IPS-15b (cell line): ENCODE results near the gene TPPP.

Source experiments
- H3K27me3 ChIP-seq: one replicate; pipeline ENCODE4 v1.6.1; 2013; ENCODE audit warnings: low read length; ENCODE audit not compliant: control insufficient read depth, insufficient read depth
- H3K36me3 ChIP-seq: one replicate; pipeline ENCODE4 v1.6.1; 2013; ENCODE audit warnings: low read length; ENCODE audit not compliant: control insufficient read depth, insufficient read depth
- H3K4me1 ChIP-seq: one replicate; pipeline ENCODE4 v1.6.1; 2013; ENCODE audit warnings: mild to moderate bottlenecking, low read length; ENCODE audit not compliant: control insufficient read depth, insufficient read depth
- H3K4me3 ChIP-seq: one replicate; pipeline ENCODE4 v1.5.1; 2013; ENCODE audit warnings: low read depth, low read length
- H3K9ac ChIP-seq: one replicate; pipeline ENCODE4 v1.6.1; 2013; ENCODE audit warnings: low read depth, mild to moderate bottlenecking, low read length
- H3K9me3 ChIP-seq: one replicate; pipeline ENCODE4 v1.6.1; 2013; ENCODE audit warnings: mild to moderate bottlenecking, low read length; ENCODE audit not compliant: control insufficient read depth, insufficient read depth

The TPPP gene

DNA sequence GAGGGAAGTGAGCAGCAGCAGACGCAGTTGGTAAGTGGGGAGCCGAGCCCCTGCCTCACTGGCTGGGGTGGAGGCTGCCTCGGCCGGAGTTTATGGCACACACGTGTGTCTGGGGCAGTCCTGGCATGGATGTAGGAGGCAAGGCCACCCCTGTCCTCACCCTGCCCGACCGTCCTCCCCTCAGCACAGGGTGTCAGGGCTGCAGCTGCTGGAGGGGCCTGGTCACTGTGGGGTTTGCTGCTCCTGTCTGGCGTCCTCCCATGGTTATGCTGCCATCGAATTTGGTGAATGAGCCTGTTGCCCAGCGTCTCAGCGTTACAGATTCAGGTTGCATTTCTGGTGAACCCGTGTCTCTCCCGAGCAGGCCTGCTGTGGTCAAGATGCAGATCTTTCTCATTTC lies 48.6 kb downstream of the TPPP start:
- Histone ChIP-seq H3K4me1 (no peaks in the 10 kb centered on the region), H3K36me3 (peaks cover 81% of the 10 kb centered on the region), H3K27me3 (no peaks in the 10 kb centered on the region), H3K9ac (no peak overlapping the region), H3K4me3 (no peak overlapping the region), H3K9me3 (peaks cover 5% of the 10 kb centered on the region)

DNA sequence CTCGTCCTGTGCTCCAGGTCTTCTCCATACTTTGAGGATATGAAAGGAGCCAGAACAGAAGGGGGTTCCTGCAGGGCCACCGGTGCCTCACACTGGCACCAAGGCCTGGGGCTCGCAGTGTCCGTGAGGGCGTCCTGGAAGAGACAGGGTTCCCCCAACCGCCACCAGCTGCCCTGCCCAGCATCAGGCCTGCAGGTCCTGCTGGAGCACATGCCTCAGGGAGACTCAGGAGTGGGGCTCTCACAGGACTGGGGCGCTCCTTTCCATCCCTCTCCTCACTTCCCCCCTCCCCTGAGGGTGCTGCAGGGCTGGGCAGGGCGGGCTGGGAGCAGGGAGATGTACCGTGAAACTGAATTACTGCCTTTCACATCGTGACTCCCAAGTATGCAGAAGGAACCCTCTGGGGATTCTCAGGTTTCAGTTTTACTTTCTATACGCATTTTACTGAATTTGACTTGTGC lies 49.3 kb downstream of the TPPP start:
- Histone ChIP-seq H3K36me3 (peaks cover 82% of the 10 kb centered on the region), H3K4me1 (no peaks in the 10 kb centered on the region), H3K9me3 (peaks cover 5% of the 10 kb centered on the region)

DNA sequence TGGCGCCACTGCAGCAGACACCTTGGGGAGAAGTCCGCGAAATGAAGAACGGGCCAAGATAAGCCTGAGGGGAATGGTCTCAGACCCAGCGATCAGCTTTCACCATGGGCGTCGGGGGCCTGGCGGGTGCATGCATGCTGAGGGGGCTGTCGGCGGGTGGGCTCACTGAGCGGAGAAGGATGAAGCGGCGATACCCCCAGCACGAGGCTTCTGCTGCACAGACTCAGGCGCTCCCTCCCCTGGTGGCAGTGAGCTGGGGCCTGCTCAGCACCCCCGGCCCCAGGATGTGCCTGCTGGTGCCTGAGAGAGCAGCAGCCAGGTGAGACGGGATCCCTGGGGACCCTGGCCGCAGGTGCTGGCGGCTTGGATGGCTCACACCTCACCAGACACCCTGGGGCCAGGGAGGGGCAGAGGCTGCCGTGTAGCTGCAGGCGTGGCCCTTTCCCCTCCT lies 49.8 kb downstream of the TPPP start:
- H3K36me3 ChIP-seq: peaks cover 83% of the 10 kb centered on the region
- H3K9me3 ChIP-seq: peaks cover 5% of the 10 kb centered on the region
- H3K27me3 ChIP-seq: no peaks in the 10 kb centered on the region
- H3K4me1 ChIP-seq: no peaks in the 10 kb centered on the region
- no peak overlapping the region for H3K9ac ChIP-seq
- no peak overlapping the region for H3K4me3 ChIP-seq

More for the DNA sequence above, 49.3 kb downstream of the TPPP start:
- Histone ChIP-seq H3K4me3 (no peak overlapping the region), H3K9ac (no peak overlapping the region), H3K27me3 (no peaks in the 10 kb centered on the region)

DNA sequence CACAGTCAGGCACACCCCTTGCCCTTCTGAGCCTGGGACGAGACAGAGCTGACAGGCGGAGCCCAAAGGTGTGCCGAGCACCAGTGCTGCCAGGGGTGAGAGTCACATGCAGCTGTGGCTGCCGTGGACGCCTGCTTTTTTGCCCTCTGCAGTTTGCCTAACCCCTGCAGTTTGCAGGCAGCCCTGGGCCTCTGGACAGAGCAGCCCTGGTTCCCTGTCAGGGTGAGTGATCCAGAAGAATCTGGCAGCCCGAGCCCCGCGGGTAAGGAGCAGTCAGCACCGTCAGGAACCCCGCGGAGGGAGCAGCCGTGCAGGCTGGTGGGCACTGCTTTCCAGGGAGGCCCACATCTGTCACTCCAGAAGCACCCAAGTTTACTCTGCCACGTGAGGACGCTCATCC lies 50.7 kb downstream of the TPPP start:
- peaks cover 83% of the 10 kb centered on the region for H3K36me3 ChIP-seq
- H3K4me1 ChIP-seq: no peaks in the 10 kb centered on the region
- no peaks in the 10 kb centered on the region for H3K9me3 ChIP-seq
- H3K27me3 ChIP-seq: no peaks in the 10 kb centered on the region
- no peak overlapping the region for H3K9ac ChIP-seq
- H3K4me3 ChIP-seq: no peak overlapping the region

DNA sequence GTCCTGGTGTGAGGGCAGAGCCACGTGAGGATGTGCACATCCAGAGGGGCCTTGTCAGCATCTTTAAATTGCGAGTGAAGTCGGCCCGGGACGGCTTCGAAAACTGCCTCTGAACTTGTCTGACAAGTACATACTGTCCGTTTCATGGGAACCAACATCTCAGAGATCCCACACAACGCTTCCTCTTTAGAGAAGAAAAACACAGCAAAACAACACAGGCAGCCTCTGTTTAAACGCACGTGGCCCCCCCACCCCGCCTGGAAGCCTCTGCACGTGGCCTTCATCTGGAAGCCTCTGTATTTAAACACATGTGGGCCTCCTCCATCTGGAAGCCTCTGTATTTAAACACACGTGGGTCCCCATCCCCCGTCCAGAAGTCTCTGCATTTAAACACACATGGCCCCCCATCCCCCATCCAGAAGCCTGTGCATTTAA lies 51.8 kb downstream of the TPPP start:
- H3K4me1 ChIP-seq: no peaks in the 10 kb centered on the region
- H3K9me3 ChIP-seq: no peaks in the 10 kb centered on the region
- no peak overlapping the region for H3K9ac ChIP-seq
- H3K4me3 ChIP-seq: no peak overlapping the region
- no peaks in the 10 kb centered on the region for H3K27me3 ChIP-seq
- peaks cover 81% of the 10 kb centered on the region for H3K36me3 ChIP-seq

DNA sequence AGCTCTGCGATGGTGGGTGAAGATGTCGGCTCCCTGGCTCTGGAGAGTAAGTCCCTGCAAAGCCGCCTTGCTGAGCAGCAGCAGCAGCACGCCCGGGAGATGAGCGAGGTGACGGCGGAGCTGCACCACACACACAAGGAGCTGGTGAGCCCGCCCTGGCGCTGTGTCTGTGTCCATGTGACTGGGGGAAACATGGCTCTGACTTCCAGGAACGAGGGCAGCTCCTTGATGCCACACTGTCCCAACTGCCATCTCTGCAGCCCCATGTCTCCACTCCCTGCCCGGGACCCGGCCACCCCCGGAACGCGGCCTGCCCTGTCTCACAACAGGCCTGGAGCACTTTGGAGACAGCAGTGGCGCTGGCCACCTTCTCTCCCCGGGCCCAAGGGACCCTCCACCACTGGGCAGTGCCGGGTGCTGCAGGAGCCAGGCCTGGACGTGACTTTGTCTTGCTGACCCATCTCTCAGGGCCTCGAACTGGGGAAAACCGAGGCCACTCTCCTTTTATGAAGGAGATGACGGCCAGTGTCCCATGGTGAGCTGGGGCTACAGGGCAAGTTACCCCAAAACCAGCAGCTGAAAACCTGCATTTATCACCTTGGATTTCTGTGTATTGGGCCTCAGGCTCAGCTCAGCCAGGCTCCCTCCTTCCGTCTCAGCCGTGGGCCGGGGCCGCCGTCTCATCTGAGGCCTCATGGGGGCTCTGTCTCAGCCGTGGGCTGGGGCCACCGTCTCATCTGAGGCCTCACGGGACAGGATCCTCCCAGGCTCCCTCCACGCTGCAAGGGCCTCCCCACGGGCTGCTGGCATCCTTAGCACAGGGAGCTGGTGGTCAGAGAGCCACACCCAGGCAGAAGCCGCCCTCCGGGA lies 52.5 kb downstream of the TPPP start:
- no peak overlapping the region for H3K4me3 ChIP-seq
- no peaks in the 10 kb centered on the region for H3K9me3 ChIP-seq
- no peaks in the 10 kb centered on the region for H3K4me1 ChIP-seq
- H3K36me3 ChIP-seq: peaks cover 81% of the 10 kb centered on the region
- H3K9ac ChIP-seq: no peak overlapping the region
- no peaks in the 10 kb centered on the region for H3K27me3 ChIP-seq

DNA sequence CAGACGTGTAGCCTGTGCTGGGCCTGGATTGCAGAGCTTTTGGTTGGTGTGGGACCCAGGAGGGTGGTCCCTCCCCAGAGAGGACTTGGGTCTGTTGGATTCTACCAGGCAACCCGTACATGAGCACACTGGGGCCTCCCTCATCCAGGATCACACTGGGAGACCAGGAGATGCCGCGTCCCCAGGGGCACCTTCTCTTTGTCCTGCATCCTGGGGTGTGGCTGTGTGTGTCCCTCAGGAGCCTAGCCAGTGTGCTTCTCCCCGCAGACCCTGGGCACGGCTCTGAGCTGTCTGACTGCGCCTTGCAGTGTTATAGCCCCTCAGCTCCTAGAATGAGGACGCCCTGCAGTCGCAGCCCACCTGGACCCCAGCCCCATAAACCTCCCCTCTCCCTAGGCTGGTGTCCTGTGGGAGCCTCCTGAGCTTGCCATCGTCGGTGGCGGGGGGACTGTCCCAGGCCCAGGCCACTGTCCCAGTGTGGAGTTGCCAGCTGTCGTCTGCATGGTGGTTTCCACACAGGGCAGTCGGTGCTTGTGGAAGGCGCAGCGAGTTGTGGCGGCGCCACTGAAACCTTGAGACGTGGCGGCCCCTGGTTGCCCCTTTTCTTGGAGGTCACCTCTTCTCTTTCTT lies 53.5 kb downstream of the TPPP start:
- no peaks in the 10 kb centered on the region for H3K27me3 ChIP-seq
- H3K4me3 ChIP-seq: no peak overlapping the region
- no peaks in the 10 kb centered on the region for H3K4me1 ChIP-seq
- no peak overlapping the region for H3K9ac ChIP-seq
- peaks cover 78% of the 10 kb centered on the region for H3K36me3 ChIP-seq
- H3K9me3 ChIP-seq: no peaks in the 10 kb centered on the region

DNA sequence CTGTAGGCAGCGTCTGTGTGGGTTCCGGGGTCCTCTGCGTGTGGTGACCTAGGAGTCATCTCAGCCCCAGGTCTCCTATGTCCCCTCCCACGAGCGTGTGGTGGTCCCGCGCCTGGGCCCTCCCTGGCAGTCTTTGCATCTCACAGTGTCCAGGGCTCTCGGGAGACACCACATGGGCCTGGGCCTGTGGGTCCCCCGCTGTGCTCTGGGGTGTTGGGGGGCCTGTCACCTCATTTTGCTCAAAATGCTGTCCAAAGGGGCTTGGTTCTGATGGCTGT lies 54.0 kb downstream of the TPPP start:
- H3K9me3 ChIP-seq: no peaks in the 10 kb centered on the region
- no peak overlapping the region for H3K4me3 ChIP-seq
- no peak overlapping the region for H3K9ac ChIP-seq
- peaks cover 73% of the 10 kb centered on the region for H3K36me3 ChIP-seq
- no peaks in the 10 kb centered on the region for H3K27me3 ChIP-seq
- no peaks in the 10 kb centered on the region for H3K4me1 ChIP-seq

DNA sequence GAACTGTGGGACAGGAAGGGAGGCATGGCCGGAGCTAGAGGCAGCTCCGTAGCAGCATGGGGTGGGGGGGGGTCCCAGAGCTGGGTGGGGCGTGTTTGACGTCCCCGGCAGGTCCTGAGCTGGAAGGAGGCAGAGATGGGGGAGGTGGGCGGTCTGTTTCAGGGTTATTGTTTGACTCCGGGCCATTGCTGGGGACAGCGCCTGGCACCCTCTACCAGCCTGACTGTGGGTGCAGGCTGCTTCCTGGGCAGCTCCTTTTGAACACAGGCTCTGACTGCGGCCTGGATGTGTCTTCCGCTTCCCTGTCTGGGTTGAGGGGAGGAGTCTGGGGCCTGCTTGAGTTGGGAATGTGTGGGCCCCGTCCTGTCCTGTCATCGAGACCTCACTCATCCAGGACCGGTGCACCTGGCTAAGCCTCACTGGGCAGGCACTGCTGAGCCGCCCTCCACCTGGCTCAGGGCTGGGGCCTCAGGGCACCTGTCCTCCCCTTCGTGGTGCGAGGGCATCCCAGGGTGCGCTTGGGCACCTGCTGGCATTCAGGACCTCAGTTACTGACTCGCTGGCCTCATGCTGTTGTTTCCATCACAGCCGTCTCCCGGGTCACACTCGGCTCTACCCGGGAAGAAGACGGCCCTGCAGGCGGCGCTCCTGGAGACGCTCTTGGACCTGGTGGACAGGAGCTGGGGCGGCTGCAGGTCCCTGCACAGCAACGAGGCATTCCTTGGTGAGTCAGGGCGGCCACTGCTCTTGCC lies 54.5 kb downstream of the TPPP start:
- Histone ChIP-seq H3K9ac (no peak overlapping the region), H3K36me3 (peaks cover 69% of the 10 kb centered on the region), H3K27me3 (no peaks in the 10 kb centered on the region), H3K9me3 (no peaks in the 10 kb centered on the region), H3K4me3 (no peak overlapping the region), H3K4me1 (no peaks in the 10 kb centered on the region)

DNA sequence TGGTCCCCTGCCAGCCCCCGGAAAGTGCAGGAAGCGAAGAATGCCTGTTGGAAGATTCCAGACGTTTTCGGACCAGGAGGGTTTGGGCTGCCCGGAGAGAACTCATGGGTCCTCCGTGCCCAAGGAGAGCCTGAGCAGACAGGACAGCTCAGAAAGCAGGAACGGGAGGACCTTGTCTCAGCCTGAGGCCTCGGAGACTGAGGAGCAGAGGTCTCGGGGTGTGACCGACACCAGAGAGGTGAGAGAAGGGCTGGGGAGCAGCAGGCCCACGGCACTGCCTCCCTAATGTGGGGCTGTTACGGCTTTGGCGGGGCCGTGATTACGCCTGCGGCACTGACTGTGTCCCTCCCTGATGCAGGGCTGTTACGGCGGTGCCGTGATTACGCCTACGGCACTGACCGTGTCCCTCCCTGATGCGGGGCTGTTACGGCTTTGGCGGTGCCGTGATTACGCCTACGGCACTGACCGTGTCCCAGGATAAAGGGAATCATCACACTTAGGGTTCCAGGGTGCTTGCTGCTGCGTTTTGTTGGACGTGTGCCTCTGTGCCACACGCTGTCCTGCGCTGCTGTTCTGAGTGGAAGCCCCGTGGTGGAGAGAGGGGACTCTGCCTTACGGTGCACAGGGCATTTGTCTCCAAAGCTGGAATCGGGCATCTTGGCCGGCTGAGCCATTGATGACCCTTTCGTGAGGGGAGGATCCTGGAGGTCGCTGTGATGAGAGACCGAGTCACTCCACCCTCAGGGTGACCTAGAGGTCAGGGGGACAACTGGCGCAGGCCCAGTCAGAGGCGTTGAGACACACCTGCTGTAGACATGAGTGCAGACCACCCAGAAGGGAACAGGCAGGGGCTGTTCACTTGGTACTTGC lies 55.3 kb downstream of the TPPP start:
- H3K4me3 ChIP-seq: no peak overlapping the region
- H3K36me3 ChIP-seq: peaks cover 73% of the 10 kb centered on the region
- H3K4me1 ChIP-seq: no peaks in the 10 kb centered on the region
- no peaks in the 10 kb centered on the region for H3K9me3 ChIP-seq
- no peaks in the 10 kb centered on the region for H3K27me3 ChIP-seq
- H3K9ac ChIP-seq: no peak overlapping the region

DNA sequence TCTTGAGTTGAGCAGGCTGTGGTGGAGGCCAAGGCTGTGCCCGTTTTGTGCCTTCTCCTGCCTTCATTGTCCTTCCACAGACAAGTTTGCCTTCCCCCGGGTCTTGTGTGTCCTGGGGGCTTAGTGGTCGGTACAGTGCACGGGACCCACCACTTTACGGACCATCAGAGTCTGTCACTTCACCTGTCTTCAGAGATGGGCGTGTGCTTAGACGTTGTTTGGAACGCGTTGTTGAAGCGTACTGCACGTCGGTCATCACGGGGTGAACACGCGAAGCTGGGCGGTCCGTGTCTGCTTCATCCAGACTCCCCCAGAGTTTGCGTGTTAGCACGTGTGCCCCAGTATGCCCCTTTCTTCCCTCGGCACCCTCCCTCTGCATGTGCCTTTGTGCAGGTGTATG lies 56.2 kb downstream of the TPPP start:
- Histone ChIP-seq H3K4me1 (no peaks in the 10 kb centered on the region), H3K9ac (no peak overlapping the region), H3K9me3 (no peaks in the 10 kb centered on the region), H3K27me3 (no peaks in the 10 kb centered on the region), H3K36me3 (peaks cover 67% of the 10 kb centered on the region), H3K4me3 (no peak overlapping the region)
